Measurements from ENCODE around the gene KIF24.
"Not testable (repeated sequence)": the region's sequence is repeated elsewhere in the genome, so short reads cannot be mapped to it uniquely, and the experiment has no call there.

The KIF24 gene

GRCh38 chr9:34326690-34327089 lies 2.4 kb downstream of the KIF24 start:
- no peak for DNase-seq

GRCh38 chr9:34322899-34323591 lies 6.0 kb downstream of the KIF24 start:
- no peak for DNase-seq

DNA sequence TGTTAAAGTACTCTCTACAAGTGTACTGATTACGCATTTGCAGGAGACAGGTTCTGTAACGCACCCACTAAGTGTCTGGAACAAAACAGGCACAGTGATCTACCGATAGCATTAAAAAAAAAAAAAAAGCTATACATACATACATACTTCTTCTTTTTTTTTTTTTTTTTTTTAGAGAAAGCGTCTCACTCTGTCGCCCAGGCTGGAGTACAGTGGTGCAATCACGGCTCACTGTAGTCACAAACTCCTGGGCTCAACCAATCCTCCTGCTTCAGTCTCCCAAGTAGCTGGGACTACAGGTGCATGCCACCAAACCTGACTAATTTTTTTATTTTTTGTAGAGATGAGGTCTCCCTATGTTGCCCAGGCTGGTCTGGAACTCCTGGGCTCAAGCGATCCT lies 7.6 kb downstream of the KIF24 start:
- DNase-seq: no peak

DNA sequence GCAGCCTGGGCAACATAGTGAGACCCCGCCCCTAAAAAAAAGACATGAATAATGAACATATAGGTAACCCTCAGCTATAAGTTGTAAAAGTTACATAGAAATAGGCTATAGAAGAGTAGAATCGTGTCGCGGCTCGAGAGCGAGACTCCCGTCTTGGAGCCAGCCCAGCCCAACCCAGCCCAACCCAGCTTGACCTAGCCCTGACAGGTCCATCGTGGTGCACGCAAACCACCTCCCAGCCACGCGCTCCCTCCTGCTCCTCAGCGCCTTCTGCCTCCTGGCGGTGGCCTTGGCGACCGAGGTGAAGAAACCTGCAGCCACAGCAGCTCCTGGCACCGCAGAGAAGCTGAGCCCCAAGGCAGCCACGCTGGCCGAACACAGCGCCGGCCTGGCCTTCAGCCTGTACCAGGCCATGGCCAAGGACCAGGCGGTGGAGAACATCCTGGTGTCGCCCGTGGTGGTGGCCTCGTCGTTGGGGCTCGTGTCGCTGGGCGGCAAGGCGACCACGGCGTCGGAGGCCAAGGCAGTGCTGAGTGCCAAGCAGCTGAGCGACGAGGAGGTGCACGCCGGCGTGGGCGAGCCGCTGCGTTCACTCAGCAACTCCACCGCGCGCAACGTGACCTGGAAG lies 10.8 kb downstream of the KIF24 start:
- no peak for DNase-seq

GRCh38 chr9:34317436-34317835 lies 11.6 kb downstream of the KIF24 start:
- DNase-seq: no peak

DNA sequence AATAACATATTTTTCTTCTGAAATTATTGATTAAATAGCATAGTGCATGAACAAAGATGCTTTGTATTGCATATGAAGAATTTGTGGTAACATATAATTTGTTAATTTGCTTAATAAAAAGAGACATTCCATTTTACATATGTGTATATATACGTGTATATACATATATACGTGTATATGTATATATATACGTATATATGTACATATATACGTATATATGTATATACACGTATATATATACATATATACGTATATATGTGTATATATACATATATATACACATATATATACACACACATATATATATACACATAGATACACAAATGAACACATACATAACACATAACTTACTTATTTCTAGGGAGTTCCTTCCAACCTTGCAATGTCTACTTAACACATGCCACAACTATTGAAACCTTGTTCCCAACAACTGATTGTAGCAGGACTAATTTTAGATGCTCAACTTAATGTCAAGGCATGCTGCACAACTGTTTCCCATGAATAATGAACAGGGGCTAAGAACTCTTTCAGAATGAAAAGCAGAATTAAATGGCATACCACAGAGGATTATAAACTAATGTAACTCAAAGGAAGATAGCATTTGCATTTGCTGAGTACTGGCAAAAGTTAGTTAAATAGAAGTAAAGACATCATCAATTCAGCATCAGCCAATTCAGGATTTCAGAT lies 17.4 kb downstream of the KIF24 start:
- DNase-seq: no peak

GRCh38 chr9:34310215-34310614 lies 18.9 kb downstream of the KIF24 start:
- DNase-seq: no peak

DNA sequence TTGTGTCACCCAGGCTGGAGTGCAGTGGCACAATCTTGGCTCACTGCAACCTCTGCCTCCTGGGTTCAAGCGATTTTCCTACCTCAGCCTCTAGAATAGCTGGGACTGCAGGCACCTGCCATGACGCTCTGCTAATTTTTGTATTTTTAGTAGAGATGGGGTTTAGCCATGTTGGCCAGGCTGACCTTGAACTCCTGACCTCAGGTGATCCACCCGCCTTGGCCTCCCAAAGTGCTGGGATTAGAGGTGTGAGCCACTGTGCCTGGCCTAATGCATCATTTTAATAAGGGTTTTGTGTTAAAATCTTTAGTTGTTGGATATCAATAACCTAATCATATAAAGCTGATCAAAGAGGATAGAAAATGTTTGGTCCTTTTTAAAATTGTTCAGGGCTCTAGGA lies 20.8 kb downstream of the KIF24 start:
- DNase-seq: not testable (repeated sequence)

- DNase-seq: not testable (repeated sequence)
Measured at GRCh38 chr9:34301064-34301463, 28.0 kb downstream of the KIF24 start.

- DNase-seq: no peak
Measured at GRCh38 chr9:34292552-34292951, 36.5 kb downstream of the KIF24 start.

DNA sequence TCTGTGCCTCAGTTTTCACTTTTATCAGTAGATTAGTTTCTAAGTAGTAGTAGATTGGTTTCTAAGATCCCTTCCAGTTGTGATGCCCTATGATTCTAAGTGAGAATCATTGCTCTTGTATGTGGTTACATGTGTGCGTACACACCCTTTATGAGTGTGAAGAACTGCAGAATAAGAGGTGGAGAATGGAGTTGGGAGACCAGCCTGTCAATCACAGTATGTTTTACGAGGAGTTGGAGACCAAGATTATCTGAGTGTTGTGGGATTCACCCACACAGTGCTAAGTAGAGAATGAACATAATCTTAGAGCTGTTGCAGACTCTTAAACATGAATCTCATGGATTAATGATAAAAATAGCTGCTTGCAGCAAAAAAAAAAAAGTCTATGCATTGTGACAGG lies 37.6 kb downstream of the KIF24 start:
- DNase-seq: no peak

DNA sequence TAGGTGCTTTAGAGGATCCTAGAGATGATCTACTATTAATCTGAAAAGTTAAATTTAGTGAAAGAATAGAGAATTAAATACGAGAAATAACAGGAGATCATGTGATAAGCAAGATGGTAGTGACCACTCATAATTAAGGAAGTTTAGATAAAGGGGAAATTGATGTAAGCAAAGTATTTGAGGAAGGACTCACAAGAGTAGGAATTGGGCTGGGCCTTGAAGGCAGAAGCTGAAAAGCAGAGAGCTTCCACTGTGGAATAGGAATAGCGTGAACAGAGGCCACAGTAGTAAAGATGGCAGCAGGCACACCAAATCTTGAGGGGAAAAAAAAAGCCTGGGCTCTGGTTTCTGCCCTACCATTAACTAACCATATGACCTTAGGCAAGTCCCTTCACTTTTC lies 38.0 kb downstream of the KIF24 start:
- DNase-seq: no peak

- DNase-seq: no peak
Measured at GRCh38 chr9:34289159-34289558, 39.9 kb downstream of the KIF24 start.

DNA sequence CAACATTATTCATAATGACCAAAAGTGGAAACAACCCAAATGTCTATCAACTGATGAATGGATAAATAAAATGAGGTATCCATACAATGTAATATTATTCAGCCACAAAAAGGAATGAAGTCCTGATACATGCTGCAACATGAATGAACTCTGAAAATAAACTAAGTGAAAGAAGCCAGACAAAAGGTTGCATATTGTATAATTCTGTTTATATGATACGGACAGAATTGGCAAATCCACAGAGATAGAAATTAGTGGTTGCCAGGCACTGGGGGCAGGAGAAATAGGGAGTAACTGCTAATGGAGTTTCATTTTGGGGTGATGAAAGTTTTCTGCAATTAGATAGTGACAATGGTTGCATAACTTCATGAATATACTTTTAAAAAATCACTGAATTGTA lies 47.0 kb downstream of the KIF24 start:
- DNase-seq: no peak

- DNase-seq: no peak
Measured at GRCh38 chr9:34279411-34279810, 49.7 kb downstream of the KIF24 start.
